ENCODE data around the gene PPM1L.

PPM1L gene

GRCh38 chr3:160906646-160907045 is 150.6 kb downstream of the PPM1L start:
- no peak overlapping the region for H3K4me2 ChIP-seq (ENCODE audit: low read length)
- no peak overlapping the region for H2AFZ ChIP-seq (ENCODE audit: low read depth, low read length)
- H4K20me1 ChIP-seq (ENCODE audit: insufficient read depth, low read length), result no peaks in the 10 kb centered on the region
- H3K27me3 ChIP-seq (ENCODE audit: low read depth, low read length), result no peaks in the 10 kb centered on the region
- TF ChIP-seq EZH2phosphoT487 (IDR thresholded peaks at IDR 0.05; ENCODE audit: low read depth), result no peak
- H3K9me3 ChIP-seq (ENCODE audit: insufficient read depth, low read length), result peaks cover 4% of the 10 kb centered on the region; the same call in 1 of the 2 replicates
- no peak overlapping the region for H3K27ac ChIP-seq (ENCODE audit: low read length)
- H3K4me1 ChIP-seq (ENCODE audit: low read length), result no peaks in the 10 kb centered on the region
- peaks cover 4% of the 10 kb centered on the region for H3K36me3 ChIP-seq (replicated peaks; ENCODE audit: low read depth, low read length)
- H3K9ac ChIP-seq (ENCODE audit: low read length), result no peak overlapping the region
- H3K79me2 ChIP-seq (ENCODE audit: low read length), result no peaks in the 10 kb centered on the region
- no peak overlapping the region for H3K4me3 ChIP-seq (ENCODE audit: low read length)

- H2AFZ ChIP-seq (ENCODE audit: low read depth, low read length), result no peak overlapping the region
- H4K20me1 ChIP-seq (ENCODE audit: insufficient read depth, low read length), result no peaks in the 10 kb centered on the region
- H3K27me3 ChIP-seq (ENCODE audit: low read depth, low read length), result no peaks in the 10 kb centered on the region
- H3K4me3 ChIP-seq (ENCODE audit: low read length), result no peak overlapping the region
- no peaks in the 10 kb centered on the region for H3K79me2 ChIP-seq (ENCODE audit: low read length)
- no peak overlapping the region for H3K27ac ChIP-seq (ENCODE audit: low read length)
- H3K4me2 ChIP-seq (ENCODE audit: low read length), result no peak overlapping the region
- peaks cover 4% of the 10 kb centered on the region for H3K36me3 ChIP-seq (replicated peaks; ENCODE audit: low read depth, low read length)
- TF ChIP-seq EZH2phosphoT487 (IDR thresholded peaks at IDR 0.05; ENCODE audit: low read depth) (no peak), CTCF (IDR thresholded peaks at IDR 0.05; ENCODE audit: low read depth, low read length) (no peak)
- no peaks in the 10 kb centered on the region for H3K4me1 ChIP-seq (ENCODE audit: low read length)
- no peak overlapping the region for H3K9ac ChIP-seq (ENCODE audit: low read length)
- H3K9me3 ChIP-seq (ENCODE audit: insufficient read depth, low read length), result peaks cover 4% of the 10 kb centered on the region; the same call in 1 of the 2 replicates
These were observed 153.9 kb downstream of the PPM1L start for GRCh38 chr3:160909917-160910316.

GRCh38 chr3:160911411-160911810 is 155.4 kb downstream of the PPM1L start:
- Histone ChIP-seq H3K9ac (ENCODE audit: low read length) (no peak overlapping the region), H3K36me3 (replicated peaks; ENCODE audit: low read depth, low read length) (peaks cover 4% of the 10 kb centered on the region), H3K9me3 (ENCODE audit: insufficient read depth, low read length) (peaks cover 4% of the 10 kb centered on the region; the same call in 1 of the 2 replicates), H3K4me2 (ENCODE audit: low read length) (no peak overlapping the region), H3K4me1 (ENCODE audit: low read length) (no peaks in the 10 kb centered on the region), H3K27ac (ENCODE audit: low read length) (no peak overlapping the region), H4K20me1 (ENCODE audit: insufficient read depth, low read length) (no peaks in the 10 kb centered on the region), H3K4me3 (ENCODE audit: low read length) (no peak overlapping the region), H2AFZ (ENCODE audit: low read depth, low read length) (no peak overlapping the region), H3K79me2 (ENCODE audit: low read length) (no peaks in the 10 kb centered on the region), H3K27me3 (ENCODE audit: low read depth, low read length) (no peaks in the 10 kb centered on the region)
- TF ChIP-seq CTCF (IDR thresholded peaks at IDR 0.05; ENCODE audit: low read depth, low read length), result no peak
- TF ChIP-seq EZH2phosphoT487 (IDR thresholded peaks at IDR 0.05; ENCODE audit: low read depth), result no peak

- H4K20me1 ChIP-seq (ENCODE audit: insufficient read depth, low read length), result no peaks in the 10 kb centered on the region
- no peaks in the 10 kb centered on the region for H3K36me3 ChIP-seq (replicated peaks; ENCODE audit: low read depth, low read length)
- no peak overlapping the region for H3K4me2 ChIP-seq (ENCODE audit: low read length)
- no peak for TF ChIP-seq EZH2phosphoT487 (IDR thresholded peaks at IDR 0.05; ENCODE audit: low read depth)
- no peak for TF ChIP-seq CTCF (IDR thresholded peaks at IDR 0.05; ENCODE audit: low read depth, low read length)
- H3K9me3 ChIP-seq (ENCODE audit: insufficient read depth, low read length), result no peaks in the 10 kb centered on the region
- H3K79me2 ChIP-seq (ENCODE audit: low read length), result no peaks in the 10 kb centered on the region
- H3K4me1 ChIP-seq (ENCODE audit: low read length), result no peaks in the 10 kb centered on the region
- H2AFZ ChIP-seq (ENCODE audit: low read depth, low read length), result no peak overlapping the region
- no peaks in the 10 kb centered on the region for H3K27me3 ChIP-seq (ENCODE audit: low read depth, low read length)
- H3K27ac ChIP-seq (ENCODE audit: low read length), result no peak overlapping the region
- H3K9ac ChIP-seq (ENCODE audit: low read length), result no peak overlapping the region
- no peak overlapping the region for H3K4me3 ChIP-seq (ENCODE audit: low read length)
These were observed 160.4 kb downstream of the PPM1L start for GRCh38 chr3:160916472-160916871.

- no peaks in the 10 kb centered on the region for H3K27me3 ChIP-seq (ENCODE audit: low read depth, low read length)
- no peaks in the 10 kb centered on the region for H3K79me2 ChIP-seq (ENCODE audit: low read length)
- H4K20me1 ChIP-seq (ENCODE audit: insufficient read depth, low read length), result no peaks in the 10 kb centered on the region
- H3K4me1 ChIP-seq (ENCODE audit: low read length), result no peaks in the 10 kb centered on the region
- H2AFZ ChIP-seq (ENCODE audit: low read depth, low read length), result no peak overlapping the region
- H3K36me3 ChIP-seq (replicated peaks; ENCODE audit: low read depth, low read length), result no peaks in the 10 kb centered on the region
- TF ChIP-seq CTCF (IDR thresholded peaks at IDR 0.05; ENCODE audit: low read depth, low read length), result no peak
- TF ChIP-seq EZH2phosphoT487 (IDR thresholded peaks at IDR 0.05; ENCODE audit: low read depth), result no peak
- no peak overlapping the region for H3K4me2 ChIP-seq (ENCODE audit: low read length)
- H3K9me3 ChIP-seq (ENCODE audit: insufficient read depth, low read length), result no peaks in the 10 kb centered on the region
- no peak overlapping the region for H3K9ac ChIP-seq (ENCODE audit: low read length)
- no peak overlapping the region for H3K4me3 ChIP-seq (ENCODE audit: low read length)
- H3K27ac ChIP-seq (ENCODE audit: low read length), result no peak overlapping the region
These were observed 163.9 kb downstream of the PPM1L start for GRCh38 chr3:160919942-160920341.
